Measurements from ENCODE around the gene CRABP2.

- no peak for TF ChIP-seq EZH2phosphoT487 (conservative IDR thresholded peaks at IDR 0.05; ENCODE audit: low read length)
- TF ChIP-seq CTCF (IDR thresholded peaks at IDR 0.05; ENCODE audit: insufficient read depth, low read length, poor library complexity, severe bottlenecking): no peak
Observed at GRCh38 chr1:156711011-156711817, 5.8 kb upstream of the CRABP2 start.

All from SU-DHL-6 (cell line).